Measurements from ENCODE around the gene FCN1.

FCN1 gene

DNA sequence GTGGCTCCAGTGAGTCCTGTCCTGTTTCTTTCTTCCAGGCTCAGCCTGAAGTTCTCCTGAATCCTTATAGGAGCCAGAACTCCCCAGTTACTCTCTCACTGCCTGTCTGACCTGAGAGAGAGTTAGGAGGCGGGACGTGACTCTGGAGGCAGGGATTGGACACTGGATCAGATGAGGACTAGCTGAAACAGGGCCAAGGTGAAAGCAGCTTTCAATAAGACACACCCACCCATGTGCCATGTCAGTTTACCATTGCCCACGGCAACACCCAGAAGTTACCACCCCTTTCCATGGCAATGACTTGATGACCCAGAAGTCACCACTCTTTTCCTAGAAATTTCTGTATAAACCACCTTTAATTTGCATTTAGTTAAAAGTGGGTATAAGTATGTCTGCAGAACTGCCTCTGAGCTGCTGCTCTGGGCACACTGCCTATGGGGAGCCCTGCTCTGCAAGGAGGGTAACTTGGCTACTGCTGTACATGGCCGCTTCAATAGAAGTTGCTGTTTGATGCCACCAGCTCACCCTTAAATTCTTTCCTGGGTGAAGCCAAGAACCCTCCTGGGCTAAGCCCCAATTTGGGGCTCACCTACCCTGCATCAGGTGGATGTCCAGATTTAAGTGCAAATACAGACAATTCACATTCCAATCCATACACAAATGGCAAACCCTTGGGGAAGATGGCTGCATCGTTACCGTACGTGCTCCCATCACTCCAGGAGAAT, 23.4 kb downstream of the FCN1 start:
- Histone ChIP-seq H3K9ac (ENCODE audit: low read length in 5 of 5) (no peak overlapping the region), H3K4me3 (ENCODE audit: low read depth in 1 of 5, low read length in 5 of 5) (no peak overlapping the region), H3K27me3 (ENCODE audit: control insufficient read depth in 5 of 5, insufficient read depth in 4 of 5, low read length in 5 of 5) (peaks cover 0 to 6% (median 0%) of the 10 kb centered on the region in 5 donors), H3K4me1 (ENCODE audit: control insufficient read depth in 5 of 5, insufficient read depth in 5 of 5, low read length in 5 of 5) (peaks cover 0 to 35% (median 9%) of the 10 kb centered on the region in 5 donors), H3K36me3 (ENCODE audit: control insufficient read depth in 5 of 5, insufficient read depth in 5 of 5, low read length in 5 of 5) (no peaks in the 10 kb centered on the region), H3K27ac (ENCODE audit: low read depth, low read length) (no peak overlapping the region), H3K9me3 (ENCODE audit: control insufficient read depth in 5 of 5, low read length in 5 of 5) (peaks cover 0 to 10% (median 0%) of the 10 kb centered on the region in 5 donors)

DNA sequence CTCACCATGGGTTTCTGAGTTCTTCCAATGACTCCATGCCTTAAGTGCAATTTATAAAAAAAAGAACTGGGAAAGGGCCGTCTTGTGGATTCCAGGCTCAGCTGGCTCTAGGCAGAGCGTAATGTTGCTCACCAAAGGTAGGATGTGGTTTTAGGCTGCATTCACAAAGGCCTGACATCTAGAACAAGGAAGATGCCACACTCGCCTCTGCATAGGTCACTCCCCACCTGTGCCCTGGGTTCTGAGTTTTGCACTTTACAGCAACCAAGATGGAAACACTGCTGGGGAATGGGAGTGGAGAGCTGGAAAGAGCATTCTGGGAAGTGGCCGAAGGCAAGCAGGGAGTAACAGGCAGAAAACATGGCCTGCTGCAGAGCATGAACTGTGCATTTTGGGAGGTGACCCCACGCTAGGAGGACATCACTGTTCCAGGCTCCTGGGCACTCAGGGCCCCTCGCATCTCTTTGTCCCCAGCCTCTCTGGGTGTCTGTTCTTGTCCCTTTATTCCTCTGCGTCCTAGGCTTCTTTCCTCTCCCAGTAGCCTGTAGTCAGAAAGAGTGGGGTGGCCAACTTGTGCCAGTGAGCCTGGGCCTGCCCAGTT, 24.8 kb downstream of the FCN1 start:
- Histone ChIP-seq H3K4me3 (ENCODE audit: low read depth in 1 of 5, low read length in 5 of 5) (no peak overlapping the region), H3K9ac (ENCODE audit: low read length in 5 of 5) (no peak overlapping the region), H3K9me3 (ENCODE audit: control insufficient read depth in 5 of 5, low read length in 5 of 5) (peaks cover 0 to 7% (median 0%) of the 10 kb centered on the region in 5 donors), H3K4me1 (ENCODE audit: control insufficient read depth in 5 of 5, insufficient read depth in 5 of 5, low read length in 5 of 5) (peaks cover 0 to 26% (median 9%) of the 10 kb centered on the region in 5 donors), H3K27ac (ENCODE audit: low read depth, low read length) (no peak overlapping the region), H3K36me3 (ENCODE audit: control insufficient read depth in 5 of 5, insufficient read depth in 5 of 5, low read length in 5 of 5) (no peaks in the 10 kb centered on the region), H3K27me3 (ENCODE audit: control insufficient read depth in 5 of 5, insufficient read depth in 4 of 5, low read length in 5 of 5) (peaks cover 0 to 4% (median 2%) of the 10 kb centered on the region in 5 donors)

DNA sequence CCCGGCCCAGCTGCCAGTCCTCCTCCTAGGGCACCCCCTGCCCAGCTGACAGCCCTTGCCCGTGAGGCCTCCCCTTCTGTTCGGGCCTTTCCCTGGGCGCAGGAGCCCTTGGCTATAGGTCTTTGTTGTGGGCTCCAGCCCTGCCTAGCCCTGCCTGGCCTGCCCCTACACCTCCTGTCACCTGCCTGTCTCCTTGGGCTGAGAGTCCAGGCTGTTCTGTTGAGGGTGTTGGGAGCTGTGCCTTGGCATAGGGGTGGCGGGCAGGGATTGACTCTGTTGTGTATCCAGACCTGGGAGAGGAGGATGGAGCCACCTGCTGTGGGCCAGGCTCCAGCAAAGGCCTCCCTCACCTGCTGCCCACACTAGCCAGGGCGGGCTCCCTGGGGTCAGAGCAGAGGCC, 25.5 kb downstream of the FCN1 start:
- Histone ChIP-seq H3K9ac (ENCODE audit: low read length in 5 of 5) (no peak overlapping the region), H3K27ac (ENCODE audit: low read depth, low read length) (no peak overlapping the region), H3K36me3 (ENCODE audit: control insufficient read depth in 5 of 5, insufficient read depth in 5 of 5, low read length in 5 of 5) (peaks cover 0 to under 1% (median 0%) of the 10 kb centered on the region in 5 donors), H3K27me3 (ENCODE audit: control insufficient read depth in 5 of 5, insufficient read depth in 4 of 5, low read length in 5 of 5) (peaks cover 0 to 4% (median 2%) of the 10 kb centered on the region in 5 donors), H3K9me3 (ENCODE audit: control insufficient read depth in 5 of 5, low read length in 5 of 5) (peaks cover 0 to 7% (median 0%) of the 10 kb centered on the region in 5 donors), H3K4me1 (ENCODE audit: control insufficient read depth in 5 of 5, insufficient read depth in 5 of 5, low read length in 5 of 5) (peaks cover 0 to 25% (median 9%) of the 10 kb centered on the region in 5 donors), H3K4me3 (ENCODE audit: low read depth in 1 of 5, low read length in 5 of 5) (no peak overlapping the region)

DNA sequence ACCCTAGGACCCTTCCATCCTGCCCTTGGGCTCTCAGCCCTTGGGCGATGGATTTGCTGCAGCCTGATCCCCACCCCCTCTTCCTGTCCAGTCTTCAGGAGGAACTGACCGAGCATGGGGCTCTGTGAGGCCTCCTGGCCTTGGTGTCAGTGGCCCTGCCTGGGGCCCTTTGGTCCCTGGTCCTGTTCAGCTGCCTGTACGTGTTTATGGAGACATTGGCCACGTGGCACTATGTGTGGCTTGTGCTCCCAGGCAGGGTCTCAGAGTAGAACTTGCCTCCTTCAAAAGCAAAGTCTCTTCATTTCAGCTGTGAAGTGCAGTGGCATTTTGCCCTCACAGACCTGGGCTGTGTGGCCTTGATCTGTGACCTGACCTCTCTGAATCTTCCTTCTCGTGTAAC, 26.0 kb downstream of the FCN1 start:
- Histone ChIP-seq H3K27ac (ENCODE audit: low read depth, low read length) (no peak overlapping the region), H3K9me3 (ENCODE audit: control insufficient read depth in 5 of 5, low read length in 5 of 5) (peaks cover 0 to 7% (median 0%) of the 10 kb centered on the region in 5 donors), H3K9ac (ENCODE audit: low read length in 5 of 5) (no peak overlapping the region), H3K4me3 (ENCODE audit: low read depth in 1 of 5, low read length in 5 of 5) (no peak overlapping the region), H3K4me1 (ENCODE audit: control insufficient read depth in 5 of 5, insufficient read depth in 5 of 5, low read length in 5 of 5) (peaks cover 0 to 20% (median 5%) of the 10 kb centered on the region in 5 donors), H3K36me3 (ENCODE audit: control insufficient read depth in 5 of 5, insufficient read depth in 5 of 5, low read length in 5 of 5) (peaks cover 0 to 4% (median 0%) of the 10 kb centered on the region in 5 donors), H3K27me3 (ENCODE audit: control insufficient read depth in 5 of 5, insufficient read depth in 4 of 5, low read length in 5 of 5) (peaks cover 0 to 4% (median under 1%) of the 10 kb centered on the region in 5 donors)

DNA sequence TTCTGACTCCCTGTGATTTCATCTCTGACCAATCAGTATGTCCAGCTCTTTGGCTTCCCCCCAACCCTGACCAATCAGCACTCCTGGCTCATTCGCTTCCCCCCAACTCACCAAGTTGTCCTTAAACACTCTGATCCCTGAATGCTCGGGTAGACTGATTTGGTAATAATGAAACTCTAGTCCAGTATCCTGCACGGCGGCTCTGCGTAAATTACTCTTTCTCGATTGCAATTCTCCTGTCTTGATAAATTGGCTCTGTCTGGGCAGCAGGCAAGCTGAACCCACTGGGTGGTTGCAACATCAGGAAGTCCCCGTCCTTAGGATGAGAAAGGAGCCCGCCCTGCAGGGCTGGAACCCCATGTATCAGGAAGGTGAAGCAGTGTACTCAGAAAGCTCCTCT, 26.7 kb downstream of the FCN1 start:
- Histone ChIP-seq H3K36me3 (ENCODE audit: control insufficient read depth in 5 of 5, insufficient read depth in 5 of 5, low read length in 5 of 5) (peaks cover 0 to 4% (median 0%) of the 10 kb centered on the region in 5 donors), H3K9me3 (ENCODE audit: control insufficient read depth in 5 of 5, low read length in 5 of 5) (peaks cover 0 to 7% (median 0%) of the 10 kb centered on the region in 5 donors), H3K27me3 (ENCODE audit: control insufficient read depth in 5 of 5, insufficient read depth in 4 of 5, low read length in 5 of 5) (peaks cover 0 to 4% (median 0%) of the 10 kb centered on the region in 5 donors), H3K4me3 (ENCODE audit: low read depth in 1 of 5, low read length in 5 of 5) (no peak overlapping the region), H3K9ac (ENCODE audit: low read length in 5 of 5) (no peak overlapping the region), H3K27ac (ENCODE audit: low read depth, low read length) (no peak overlapping the region), H3K4me1 (ENCODE audit: control insufficient read depth in 5 of 5, insufficient read depth in 5 of 5, low read length in 5 of 5) (peaks cover 0 to 14% (median 0%) of the 10 kb centered on the region in 5 donors)

DNA sequence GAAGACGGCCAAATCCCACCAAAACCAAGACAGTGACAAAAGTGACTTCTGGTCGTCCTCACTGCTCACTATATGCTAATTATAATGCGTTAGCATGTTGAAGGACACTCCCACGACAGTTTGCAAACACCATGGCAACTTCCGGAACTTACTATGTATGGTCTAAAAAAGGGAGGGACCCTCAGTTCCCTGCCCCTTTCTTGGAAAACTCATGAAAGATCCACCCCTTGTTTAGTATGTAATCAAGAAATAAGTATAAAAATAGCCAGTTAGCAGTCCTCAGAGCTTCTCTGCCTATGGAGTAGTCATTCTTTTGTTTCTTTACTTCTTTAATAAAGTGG, 27.6 kb downstream of the FCN1 start:
- H3K27ac ChIP-seq (ENCODE audit: low read depth, low read length): no peak overlapping the region
- peaks cover 0 to 4% (median 0%) of the 10 kb centered on the region in 5 donors for H3K36me3 ChIP-seq (ENCODE audit: control insufficient read depth in 5 of 5, insufficient read depth in 5 of 5, low read length in 5 of 5)
- H3K27me3 ChIP-seq (ENCODE audit: control insufficient read depth in 5 of 5, insufficient read depth in 4 of 5, low read length in 5 of 5): peaks cover 0 to 6% (median 0%) of the 10 kb centered on the region in 5 donors
- peaks cover 0 to 14% (median 0%) of the 10 kb centered on the region in 5 donors for H3K4me1 ChIP-seq (ENCODE audit: control insufficient read depth in 5 of 5, insufficient read depth in 5 of 5, low read length in 5 of 5)
- no peak overlapping the region for H3K4me3 ChIP-seq (ENCODE audit: low read depth in 1 of 5, low read length in 5 of 5)
- H3K9me3 ChIP-seq (ENCODE audit: control insufficient read depth in 5 of 5, low read length in 5 of 5): peaks cover 0 to 6% (median 0%) of the 10 kb centered on the region in 5 donors
- H3K9ac ChIP-seq (ENCODE audit: low read length in 5 of 5): no peak overlapping the region

DNA sequence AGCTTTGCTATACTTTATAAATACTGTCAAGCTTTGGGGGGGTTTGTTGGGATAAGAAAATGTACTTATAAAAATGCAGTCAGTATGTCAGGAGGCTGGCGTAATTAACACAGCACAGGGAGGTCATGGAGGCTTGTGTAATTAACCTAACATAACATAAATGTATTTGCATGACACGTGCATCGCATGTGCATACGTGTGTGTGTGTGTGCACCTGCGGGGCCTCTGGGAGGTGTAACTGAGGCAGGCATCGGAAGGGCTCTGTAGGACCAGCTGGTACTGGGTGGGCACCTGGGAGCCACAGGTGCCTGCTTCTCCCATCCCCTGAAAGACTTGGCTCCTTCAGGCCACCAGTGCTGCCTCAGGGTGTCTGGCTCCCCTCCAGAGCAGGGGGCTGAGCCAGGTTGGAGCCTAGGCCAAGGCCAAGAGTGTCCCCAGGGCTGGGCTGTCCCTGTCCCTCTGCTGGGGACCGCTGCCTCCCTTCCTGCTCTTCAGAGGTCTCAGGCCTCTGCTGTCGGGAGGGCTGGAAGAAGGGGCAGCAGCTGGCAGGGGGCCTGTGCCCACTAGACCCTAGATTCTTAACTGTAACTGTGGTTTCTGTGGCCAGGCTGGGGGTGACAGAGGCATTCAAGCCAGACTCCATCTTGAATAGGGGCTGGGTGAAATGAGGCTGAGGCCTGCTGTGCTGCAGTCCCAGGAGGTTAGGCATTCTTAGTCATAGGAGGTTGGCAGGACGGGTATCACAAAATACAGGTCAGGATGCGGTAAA, 28.1 kb downstream of the FCN1 start:
- peaks cover 0 to 14% (median 0%) of the 10 kb centered on the region in 5 donors for H3K4me1 ChIP-seq (ENCODE audit: control insufficient read depth in 5 of 5, insufficient read depth in 5 of 5, low read length in 5 of 5)
- H3K36me3 ChIP-seq (ENCODE audit: control insufficient read depth in 5 of 5, insufficient read depth in 5 of 5, low read length in 5 of 5): peaks cover 0 to 4% (median 0%) of the 10 kb centered on the region in 5 donors
- H3K27ac ChIP-seq (ENCODE audit: low read depth, low read length): no peak overlapping the region

DNA sequence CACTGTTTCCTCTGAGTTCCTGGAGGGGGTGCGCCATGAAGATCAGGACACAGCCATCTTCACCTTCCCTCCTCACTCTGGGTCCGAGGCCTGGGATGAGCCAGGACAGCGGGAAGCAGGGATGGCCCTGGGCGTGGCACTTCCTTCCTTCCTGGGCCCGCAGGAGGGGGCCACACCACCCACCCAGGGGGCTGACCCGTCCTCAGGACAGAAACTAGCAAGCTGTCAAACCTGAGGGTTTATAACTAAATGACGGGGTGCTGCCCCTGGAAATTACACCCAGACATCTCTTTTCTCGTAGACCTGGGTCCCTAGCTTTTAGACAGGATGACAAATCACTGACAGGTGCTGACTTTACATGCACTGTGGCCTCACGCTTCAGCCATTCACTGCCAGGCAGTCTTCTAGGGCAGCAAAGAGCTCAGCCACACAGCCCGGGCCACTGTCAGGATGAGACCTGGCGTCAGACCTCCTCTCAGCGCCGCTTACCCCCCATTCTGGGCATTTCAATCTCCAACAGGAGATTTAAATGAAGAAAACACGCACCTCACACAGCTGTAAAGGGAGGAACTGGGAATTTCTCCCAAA, 29.0 kb downstream of the FCN1 start:
- Histone ChIP-seq H3K9me3 (ENCODE audit: control insufficient read depth in 5 of 5, low read length in 5 of 5) (no peaks in the 10 kb centered on the region), H3K4me3 (ENCODE audit: low read depth in 1 of 5, low read length in 5 of 5) (no peak overlapping the region), H3K27me3 (ENCODE audit: control insufficient read depth in 5 of 5, insufficient read depth in 4 of 5, low read length in 5 of 5) (peaks cover 0 to 6% (median 0%) of the 10 kb centered on the region in 5 donors), H3K4me1 (ENCODE audit: control insufficient read depth in 5 of 5, insufficient read depth in 5 of 5, low read length in 5 of 5) (peaks cover 0 to 14% (median 0%) of the 10 kb centered on the region in 5 donors), H3K27ac (ENCODE audit: low read depth, low read length) (no peak overlapping the region), H3K9ac (ENCODE audit: low read length in 5 of 5) (no peak overlapping the region), H3K36me3 (ENCODE audit: control insufficient read depth in 5 of 5, insufficient read depth in 5 of 5, low read length in 5 of 5) (peaks cover 0 to 4% (median 0%) of the 10 kb centered on the region in 5 donors)

More for the DNA sequence above, 28.1 kb downstream of the FCN1 start:
- H3K4me3 ChIP-seq (ENCODE audit: low read depth in 1 of 5, low read length in 5 of 5): no peak overlapping the region
- H3K9ac ChIP-seq (ENCODE audit: low read length in 5 of 5): no peak overlapping the region
- H3K9me3 ChIP-seq (ENCODE audit: control insufficient read depth in 5 of 5, low read length in 5 of 5): peaks cover 0 to under 1% (median 0%) of the 10 kb centered on the region in 5 donors
- H3K27me3 ChIP-seq (ENCODE audit: control insufficient read depth in 5 of 5, insufficient read depth in 4 of 5, low read length in 5 of 5): peaks cover 0 to 6% (median 0%) of the 10 kb centered on the region in 5 donors

DNA sequence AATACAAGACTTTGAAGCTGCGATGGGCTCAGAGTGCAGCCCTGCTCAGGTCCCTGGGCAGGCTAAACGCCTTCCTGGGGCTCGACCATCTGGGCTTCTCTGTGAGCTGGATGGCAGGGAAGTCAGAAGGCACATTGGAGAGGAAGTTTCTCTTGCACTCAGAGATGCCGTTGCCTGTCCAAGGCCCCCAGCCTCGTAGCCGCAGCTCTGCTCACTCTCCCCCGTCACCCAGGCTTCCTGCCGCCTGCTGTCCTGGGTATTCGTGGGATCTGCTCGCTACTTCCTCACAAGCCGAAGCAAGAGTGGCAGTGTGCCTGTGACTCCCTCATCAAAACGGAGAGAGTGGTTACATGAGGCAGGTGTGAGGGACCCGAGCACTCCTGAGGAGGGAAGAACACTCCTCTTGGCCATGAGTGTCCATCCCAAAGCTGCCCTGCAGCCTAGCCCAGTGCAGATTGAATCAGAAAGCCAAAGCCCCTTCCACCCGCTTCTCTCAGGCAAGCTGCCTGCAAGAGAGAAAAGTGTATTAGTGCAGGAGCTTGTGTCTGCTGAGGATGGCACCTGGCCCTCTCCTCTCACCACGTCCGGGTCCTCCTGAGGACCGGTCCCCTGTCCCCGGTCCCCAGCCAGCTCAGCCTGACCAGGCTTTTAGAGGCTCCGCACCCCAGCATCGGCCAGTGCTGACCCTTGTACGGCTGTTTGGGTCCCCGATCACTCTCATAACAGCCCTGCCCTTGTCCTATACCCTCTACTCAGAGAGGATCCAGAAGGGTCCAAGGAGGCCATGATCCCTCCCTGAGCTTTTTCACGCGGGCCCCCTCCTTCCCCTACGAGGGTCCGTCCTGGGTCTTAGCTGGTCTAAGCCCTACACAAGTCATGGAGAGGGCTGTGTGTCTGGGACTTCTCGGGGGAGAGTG, 29.8 kb downstream of the FCN1 start:
- peaks cover 0 to 6% (median 0%) of the 10 kb centered on the region in 5 donors for H3K27me3 ChIP-seq (ENCODE audit: control insufficient read depth in 5 of 5, insufficient read depth in 4 of 5, low read length in 5 of 5)
- H3K4me3 ChIP-seq (ENCODE audit: low read depth in 1 of 5, low read length in 5 of 5): no peak overlapping the region

More for the DNA sequence above, 29.8 kb downstream of the FCN1 start:
- peak overlapping the region in 1 of 5 donors; percentile 18 for H3K9ac ChIP-seq (ENCODE audit: low read length in 5 of 5)
- H3K27ac ChIP-seq (ENCODE audit: low read depth, low read length): no peak overlapping the region
- peaks cover 0 to 4% (median 0%) of the 10 kb centered on the region in 5 donors for H3K36me3 ChIP-seq (ENCODE audit: control insufficient read depth in 5 of 5, insufficient read depth in 5 of 5, low read length in 5 of 5)
- H3K4me1 ChIP-seq (ENCODE audit: control insufficient read depth in 5 of 5, insufficient read depth in 5 of 5, low read length in 5 of 5): peaks cover 0 to 14% (median 0%) of the 10 kb centered on the region in 5 donors
- H3K9me3 ChIP-seq (ENCODE audit: control insufficient read depth in 5 of 5, low read length in 5 of 5): no peaks in the 10 kb centered on the region
